HG02981 (cell line): ENCODE results near the gene TBCK.

ENCODE experiments used
- ATAC-seq: cut with Tn5 transposase; IDR thresholded peaks from one replicate; pipeline ENCODE4 v1.9.1; 2021; ENCODE audit warnings: mild to moderate bottlenecking, moderate library complexity; ENCODE audit not compliant: unreplicated experiment

Gene TBCK

GRCh38 chr4:106048250-106048971 lies 267.6 kb downstream of the TBCK start:
- no peak for ATAC-seq

GRCh38 chr4:106046083-106046482 lies 269.9 kb downstream of the TBCK start:
- no peak for ATAC-seq

- no peak for ATAC-seq
Measured at GRCh38 chr4:106041294-106042002, 274.6 kb downstream of the TBCK start.

- ATAC-seq = no peak
Measured at GRCh38 chr4:106039796-106040195, 276.2 kb downstream of the TBCK start.

- ATAC-seq = no peak
Measured at GRCh38 chr4:106038908-106039307, 277.1 kb downstream of the TBCK start.

GRCh38 chr4:106038012-106038411 lies 278.0 kb downstream of the TBCK start:
- ATAC-seq = no peak

- no peak for ATAC-seq
Measured at GRCh38 chr4:106036848-106037247, 279.2 kb downstream of the TBCK start.

- no peak for ATAC-seq
Measured at GRCh38 chr4:106036334-106036733, 279.7 kb downstream of the TBCK start.

- no peak for ATAC-seq
Measured at GRCh38 chr4:106035204-106035603, 280.8 kb downstream of the TBCK start.

GRCh38 chr4:106034751-106035150 lies 281.3 kb downstream of the TBCK start:
- no peak for ATAC-seq

GRCh38 chr4:106034220-106034619 lies 281.8 kb downstream of the TBCK start:
- ATAC-seq = no peak

- no peak for ATAC-seq
Measured at GRCh38 chr4:106033469-106033868, 282.5 kb downstream of the TBCK start.

GRCh38 chr4:106032851-106033286 lies 283.1 kb downstream of the TBCK start:
- ATAC-seq = no peak

- ATAC-seq = no peak
Measured at GRCh38 chr4:106022454-106022853, 293.6 kb downstream of the TBCK start.

GRCh38 chr4:106021737-106022410 lies 294.1 kb downstream of the TBCK start:
- no peak for ATAC-seq

- ATAC-seq = no peak
Measured at GRCh38 chr4:106019771-106020170, 296.2 kb downstream of the TBCK start.

- ATAC-seq = no peak
Measured at GRCh38 chr4:106017975-106018374, 298.0 kb downstream of the TBCK start.

GRCh38 chr4:106011387-106011786 lies 304.6 kb downstream of the TBCK start:
- ATAC-seq = no peak

- ATAC-seq = no peak
Measured at GRCh38 chr4:106010761-106011160, 305.2 kb downstream of the TBCK start.

- no peak for ATAC-seq
Measured at GRCh38 chr4:106002994-106003393, 313.0 kb downstream of the TBCK start.

GRCh38 chr4:105998171-105999063 lies 317.6 kb downstream of the TBCK start:
- no peak for ATAC-seq
